Liver (tissue), 9 donors: ENCODE measurements around the gene MOK. TPM values are rescaled to one million over a fixed set of nuclear protein-coding genes. Genes with fewer than 3 reads are reported as not detected.

Source experiments
- DNase-seq: peaks from one replicate; pipeline ENCODE4 v3.0.0-alpha.2; 2017; ENCODE audit warnings: low spot score
- H3K27ac ChIP-seq, 2 donors: one replicate each; pipeline ENCODE4 v1.7.0; 2013; ENCODE audit warnings: inconsistent platforms in 2 of 2, low read length in 2 of 2, control low read depth in 1 of 2, low read depth in 1 of 2, mild to moderate bottlenecking in 1 of 2
- H3K27me3 ChIP-seq, 4 donors: one replicate each; pipeline versions ENCODE4 v1.6.1 to v1.7.0; 2013; ENCODE audit warnings: low read length in 3 of 4, inconsistent platforms in 1 of 4, mild to moderate bottlenecking in 1 of 4, moderate library complexity in 1 of 4; ENCODE audit not compliant: control insufficient read depth in 4 of 4, insufficient read depth in 4 of 4
- H3K36me3 ChIP-seq, 4 donors: one replicate each; pipeline versions ENCODE4 v1.6.1 to v1.7.0; 2013; ENCODE audit warnings: low read length in 3 of 4, mild to moderate bottlenecking in 3 of 4, low read depth in 1 of 4, moderate library complexity in 1 of 4; ENCODE audit not compliant: control insufficient read depth in 4 of 4, insufficient read depth in 3 of 4
- H3K4me1 ChIP-seq, 4 donors: one replicate each; pipeline versions ENCODE4 v1.6.1 to v1.7.0; 2013; ENCODE audit warnings: low read length in 3 of 4, mild to moderate bottlenecking in 3 of 4, moderate library complexity in 1 of 4; ENCODE audit not compliant: control insufficient read depth in 4 of 4, insufficient read depth in 4 of 4
- H3K4me3 ChIP-seq, 3 donors: one replicate each; pipeline versions ENCODE4 v1.6.1 to v1.7.0; 2013; ENCODE audit warnings: low read length in 3 of 3, control low read depth in 1 of 3, low read depth in 1 of 3, mild to moderate bottlenecking in 1 of 3
- H3K9ac ChIP-seq, 2 donors: one replicate each; pipeline ENCODE4 v1.7.0; 2013; ENCODE audit warnings: low read length in 2 of 2, mild to moderate bottlenecking in 2 of 2, moderate library complexity in 2 of 2, control low read depth in 1 of 2, low read depth in 1 of 2
- H3K9me3 ChIP-seq, 4 donors: one replicate each; pipeline versions ENCODE4 v1.6.1 to v1.7.0; 2013; ENCODE audit warnings: low read length in 3 of 4; ENCODE audit not compliant: control insufficient read depth in 4 of 4
- EGR1 ChIP-seq, 2 donors: IDR thresholded peaks; 2 replicates each; pipeline ENCODE4 v1.6.1; 2016 to 2018; ENCODE audit warnings: antibody characterized with exemption in 2 of 2, low read depth in 2 of 2
- FOXA1 ChIP-seq: IDR thresholded peaks from 2 replicates; pipeline ENCODE4 v1.6.1; 2016; ENCODE audit warnings: antibody characterized with exemption
- FOXA2 ChIP-seq: IDR thresholded peaks from 2 replicates; pipeline ENCODE4 v1.6.1; 2016; ENCODE audit warnings: antibody characterized with exemption
- GABPA ChIP-seq, 2 donors: IDR thresholded peaks in 1 of 2; conservative IDR thresholded peaks in 1 of 2; 2 replicates each; pipeline ENCODE4 v1.6.1; 2016; ENCODE audit warnings: antibody characterized with exemption in 2 of 2, mild to moderate bottlenecking in 1 of 2, moderate library complexity in 1 of 2
- HNF4A ChIP-seq, 2 donors: conservative IDR thresholded peaks; 2 replicates each; pipeline ENCODE4 v1.6.1; 2016; ENCODE audit warnings: antibody characterized with exemption in 2 of 2, mild to moderate bottlenecking in 2 of 2
- HNF4G ChIP-seq: IDR thresholded peaks from 2 replicates; pipeline ENCODE4 v1.6.1; 2016; ENCODE audit warnings: antibody characterized with exemption
- JUND ChIP-seq, 2 donors: IDR thresholded peaks; 2 replicates each; pipeline ENCODE4 v1.6.1; 2016; ENCODE audit warnings: antibody characterized with exemption in 2 of 2
- NR2F2 ChIP-seq: IDR thresholded peaks from 2 replicates; pipeline ENCODE4 v1.6.1; 2016; ENCODE audit warnings: antibody characterized with exemption
- RAD21 ChIP-seq, 2 donors: IDR thresholded peaks; 2 replicates each; pipeline ENCODE4 v1.6.1; 2016; ENCODE audit warnings: antibody characterized with exemption in 2 of 2, mild to moderate bottlenecking in 2 of 2
- RXRA ChIP-seq, 2 donors: IDR thresholded peaks; 2 replicates each; pipeline ENCODE4 v1.6.1; 2017 to 2018; ENCODE audit warnings: antibody characterized with exemption in 2 of 2, mild to moderate bottlenecking in 1 of 2
- SP1 ChIP-seq: IDR thresholded peaks from 2 replicates; pipeline ENCODE4 v1.6.1; 2018; ENCODE audit warnings: antibody characterized with exemption, mild to moderate bottlenecking
- YY1 ChIP-seq: IDR thresholded peaks from 2 replicates; pipeline ENCODE4 v1.6.1; 2016; ENCODE audit warnings: antibody characterized with exemption, mild to moderate bottlenecking
- WGBS: extraction: QIAGEN DNeasy Blood & Tissue Kit; methylation state at CpG from one replicate; pipeline ENCODE4 v1.1.7; 2013; 5-methylcytosine and 5-hydroxymethylcytosine counted together
- polyA plus RNA-seq, 2 donors: library from polyadenylated mRNA; stranded (reverse) in 1 of 2; unstranded in 1 of 2; fragments of 200-250 nt in 1 of 2; fragments of >200 nt in 1 of 2; fragmentation: Nextera tagmentation in 1 of 2; extraction: Ambion mirVana in 1 of 2; gene quantifications; one replicate each; pipeline versions ENCODE4 v1.2.1 to v1.2.3, GENCODE V29; 2013 to 2015
- total RNA-seq, 2 donors: library from RNA; depleted of rRNA; stranded (reverse); fragments of >200 nt; gene quantifications; one replicate each; pipeline ENCODE4 v1.2.3, GENCODE V29; 2014
- TF ChIP-seq, protein P1 (sequence below): IDR thresholded peaks from 2 replicates; pipeline ENCODE4 v1.6.1; 2016; ENCODE audit warnings: antibody characterized with exemption
- TF ChIP-seq, protein P2 (sequence below): IDR thresholded peaks from 2 replicates; pipeline ENCODE4 v1.6.1; 2016; ENCODE audit warnings: antibody characterized with exemption
- TF ChIP-seq, protein P3 (sequence below): IDR thresholded peaks from 2 replicates; pipeline ENCODE4 v1.6.1; 2016; ENCODE audit warnings: antibody characterized with exemption
- TF ChIP-seq, protein P4 (sequence below): fragments of 150-350 bp; IDR thresholded peaks from 2 replicates; pipeline ENCODE4 v1.5.1; 2017; ENCODE audit warnings: improper control_type of control experiment, low read depth, low read length; ENCODE audit not compliant: missing input control
- donor health status: healthy.
- donor health status: healthy.
- donor health status: healthy.
- donor health status: healthy.
- donor health status: healthy.

Gene MOK
- total and polyA plus RNA-seq, 4 donors, result 2.4 to 6.4 (median 2.9) TPM

DNA sequence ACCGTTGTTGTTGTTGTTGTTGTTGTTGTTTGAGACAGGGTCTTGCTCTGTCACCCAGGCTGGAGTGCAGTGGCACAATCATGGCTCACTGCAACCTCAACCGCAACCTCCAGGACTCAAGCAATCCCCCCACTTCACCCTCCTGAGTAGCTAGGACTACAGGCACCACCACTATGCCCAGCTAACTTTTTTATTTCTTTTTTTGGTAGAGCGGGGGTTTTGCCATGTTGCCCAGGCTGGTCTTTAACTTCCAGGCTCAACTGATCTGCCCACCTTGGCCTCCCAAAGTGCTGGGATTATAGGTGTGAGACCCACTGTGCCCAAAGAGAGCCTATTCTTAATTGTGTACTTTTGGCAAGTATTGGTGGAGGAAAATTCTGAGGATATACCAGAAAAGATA, 25.7 kb downstream of the MOK start:
- Histone ChIP-seq H3K9me3 (no peaks in the 10 kb centered on the region), H3K27ac (no peak overlapping the region), H3K36me3 (peaks cover 0 to 2% (median 0%) of the 10 kb centered on the region in 4 donors), H3K27me3 (no peaks in the 10 kb centered on the region), H3K4me1 (no peaks in the 10 kb centered on the region), H3K9ac (no peak overlapping the region), H3K4me3 (no peak overlapping the region)
- WGBS, result 89% methylated on average over 3 of the region's 3 CpGs
- TF ChIP-seq, protein P1, sequence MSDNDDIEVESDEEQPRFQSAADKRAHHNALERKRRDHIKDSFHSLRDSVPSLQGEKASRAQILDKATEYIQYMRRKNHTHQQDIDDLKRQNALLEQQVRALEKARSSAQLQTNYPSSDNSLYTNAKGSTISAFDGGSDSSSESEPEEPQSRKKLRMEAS, result no peak
- TF ChIP-seq YY1 (no peak), FOXA1 (no peak), RXRA (IDR thresholded peaks at IDR 0.05) (no peak), RAD21 (IDR thresholded peaks at IDR 0.05) (no peak), FOXA2 (no peak), EGR1 (IDR thresholded peaks at IDR 0.05; ENCODE audit: low read depth in 2 of 2) (no peak), HNF4G (no peak), NR2F2 (no peak), SP1 (no peak), HNF4A (conservative IDR thresholded peaks at IDR 0.05) (no peak), GABPA (IDR thresholded peaks at IDR 0.05 in 1 of 2, conservative IDR thresholded peaks at IDR 0.05 in 1 of 2) (no peak)
- TF ChIP-seq, protein P2, sequence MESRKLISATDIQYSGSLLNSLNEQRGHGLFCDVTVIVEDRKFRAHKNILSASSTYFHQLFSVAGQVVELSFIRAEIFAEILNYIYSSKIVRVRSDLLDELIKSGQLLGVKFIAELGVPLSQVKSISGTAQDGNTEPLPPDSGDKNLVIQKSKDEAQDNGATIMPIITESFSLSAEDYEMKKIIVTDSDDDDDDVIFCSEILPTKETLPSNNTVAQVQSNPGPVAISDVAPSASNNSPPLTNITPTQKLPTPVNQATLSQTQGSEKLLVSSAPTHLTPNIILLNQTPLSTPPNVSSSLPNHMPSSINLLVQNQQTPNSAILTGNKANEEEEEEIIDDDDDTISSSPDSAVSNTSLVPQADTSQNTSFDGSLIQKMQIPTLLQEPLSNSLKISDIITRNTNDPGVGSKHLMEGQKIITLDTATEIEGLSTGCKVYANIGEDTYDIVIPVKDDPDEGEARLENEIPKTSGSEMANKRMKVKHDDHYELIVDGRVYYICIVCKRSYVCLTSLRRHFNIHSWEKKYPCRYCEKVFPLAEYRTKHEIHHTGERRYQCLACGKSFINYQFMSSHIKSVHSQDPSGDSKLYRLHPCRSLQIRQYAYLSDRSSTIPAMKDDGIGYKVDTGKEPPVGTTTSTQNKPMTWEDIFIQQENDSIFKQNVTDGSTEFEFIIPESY, result no peak
- TF ChIP-seq, protein P3, sequence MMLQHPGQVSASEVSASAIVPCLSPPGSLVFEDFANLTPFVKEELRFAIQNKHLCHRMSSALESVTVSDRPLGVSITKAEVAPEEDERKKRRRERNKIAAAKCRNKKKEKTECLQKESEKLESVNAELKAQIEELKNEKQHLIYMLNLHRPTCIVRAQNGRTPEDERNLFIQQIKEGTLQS, result no peak
- TF ChIP-seq, protein P4, sequence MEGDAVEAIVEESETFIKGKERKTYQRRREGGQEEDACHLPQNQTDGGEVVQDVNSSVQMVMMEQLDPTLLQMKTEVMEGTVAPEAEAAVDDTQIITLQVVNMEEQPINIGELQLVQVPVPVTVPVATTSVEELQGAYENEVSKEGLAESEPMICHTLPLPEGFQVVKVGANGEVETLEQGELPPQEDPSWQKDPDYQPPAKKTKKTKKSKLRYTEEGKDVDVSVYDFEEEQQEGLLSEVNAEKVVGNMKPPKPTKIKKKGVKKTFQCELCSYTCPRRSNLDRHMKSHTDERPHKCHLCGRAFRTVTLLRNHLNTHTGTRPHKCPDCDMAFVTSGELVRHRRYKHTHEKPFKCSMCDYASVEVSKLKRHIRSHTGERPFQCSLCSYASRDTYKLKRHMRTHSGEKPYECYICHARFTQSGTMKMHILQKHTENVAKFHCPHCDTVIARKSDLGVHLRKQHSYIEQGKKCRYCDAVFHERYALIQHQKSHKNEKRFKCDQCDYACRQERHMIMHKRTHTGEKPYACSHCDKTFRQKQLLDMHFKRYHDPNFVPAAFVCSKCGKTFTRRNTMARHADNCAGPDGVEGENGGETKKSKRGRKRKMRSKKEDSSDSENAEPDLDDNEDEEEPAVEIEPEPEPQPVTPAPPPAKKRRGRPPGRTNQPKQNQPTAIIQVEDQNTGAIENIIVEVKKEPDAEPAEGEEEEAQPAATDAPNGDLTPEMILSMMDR, result no peak
- DNase-seq, result no peak

DNA sequence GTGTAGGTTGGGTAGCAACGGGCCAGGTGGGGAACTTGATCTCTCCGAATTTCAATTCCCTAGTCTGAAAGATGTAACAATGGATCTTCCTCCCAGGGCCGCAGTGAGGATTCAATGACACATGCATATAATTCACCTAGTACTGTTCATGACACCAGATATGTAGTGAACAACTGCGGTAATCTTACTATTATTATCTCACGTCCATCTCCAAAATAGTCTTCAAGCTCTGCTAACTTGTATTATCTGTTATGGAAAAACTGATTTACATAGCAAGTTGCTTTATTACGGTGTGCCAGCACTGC, 26.4 kb downstream of the MOK start:
- no peak overlapping the region for H3K9ac ChIP-seq
- no peak overlapping the region for H3K27ac ChIP-seq
- WGBS, result 94% methylated on average over 6 of the region's 6 CpGs
- DNase-seq, result no peak
- H3K9me3 ChIP-seq, result no peaks in the 10 kb centered on the region
- no peaks in the 10 kb centered on the region for H3K27me3 ChIP-seq
- H3K4me1 ChIP-seq, result no peaks in the 10 kb centered on the region
- peaks cover 0 to 2% (median 0%) of the 10 kb centered on the region in 4 donors for H3K36me3 ChIP-seq
- H3K4me3 ChIP-seq, result no peak overlapping the region
- TF ChIP-seq, protein P3, result no peak
- TF ChIP-seq JUND (IDR thresholded peaks at IDR 0.05) (no peak), YY1 (no peak)
- TF ChIP-seq, protein P2, result no peak
